ENCODE results near the gene SNED1.
"Not testable (repeated sequence)": the region's sequence is repeated elsewhere in the genome, so short reads cannot be mapped to it uniquely, and the experiment has no call there.

Gene SNED1

GRCh38 chr2:241092677-241093076, 94.3 kb downstream of the SNED1 start:
- H4K20me1 ChIP-seq (ENCODE audit: insufficient read depth) = no peaks in the 10 kb centered on the region
- no peak overlapping the region for H3K4me2 ChIP-seq
- no peak overlapping the region for H3K27ac ChIP-seq
- no peak for TF ChIP-seq CTCF (conservative IDR thresholded peaks at IDR 0.05; ENCODE audit: low read depth, low read length)
- H3K27me3 ChIP-seq (ENCODE audit: insufficient read depth, low read depth) = no peaks in the 10 kb centered on the region
- 0 out of 2 replicates have a peak, but pooled peaks cover under 1% of the 10 kb centered on the region for H3K79me2 ChIP-seq (ENCODE audit: insufficient read depth, low read depth)
- H3K4me3 ChIP-seq (IDR thresholded peaks at IDR 0.05; ENCODE audit: insufficient read depth, low read depth, low read length) = no peak overlapping the region
- no peak overlapping the region for H3K9ac ChIP-seq
- H3K4me1 ChIP-seq (ENCODE audit: low read depth, poor library complexity, severe bottlenecking) = no peaks in the 10 kb centered on the region
- H3K36me3 ChIP-seq (ENCODE audit: insufficient read depth) = peaks cover 4% of the 10 kb centered on the region; the same call in 1 of the 2 replicates
- no peak overlapping the region for H2AFZ ChIP-seq (ENCODE audit: low read depth)

GRCh38 chr2:241093133-241093781, 94.8 kb downstream of the SNED1 start:
- not testable (repeated sequence) for H4K20me1 ChIP-seq (ENCODE audit: insufficient read depth)

GRCh38 chr2:241094172-241094571, 95.8 kb downstream of the SNED1 start:
- Histone ChIP-seq H4K20me1 (ENCODE audit: insufficient read depth) (no peaks in the 10 kb centered on the region), H3K79me2 (ENCODE audit: insufficient read depth, low read depth) (peaks cover 12% of the 10 kb centered on the region; the same call in 1 of the 2 replicates), H3K4me3 (IDR thresholded peaks at IDR 0.05; ENCODE audit: insufficient read depth, low read depth, low read length) (no peak overlapping the region), H3K4me2 (no peak overlapping the region), H3K9ac (no peak overlapping the region), H3K27me3 (ENCODE audit: insufficient read depth, low read depth) (no peaks in the 10 kb centered on the region), H3K4me1 (ENCODE audit: low read depth, poor library complexity, severe bottlenecking) (no peaks in the 10 kb centered on the region), H3K36me3 (ENCODE audit: insufficient read depth) (peaks cover 4% of the 10 kb centered on the region; the same call in 1 of the 2 replicates), H3K27ac (no peak overlapping the region), H2AFZ (ENCODE audit: low read depth) (no peak overlapping the region)
- no peak for TF ChIP-seq CTCF (conservative IDR thresholded peaks at IDR 0.05; ENCODE audit: low read depth, low read length)

More at GRCh38 chr2:241093133-241093781, 94.8 kb downstream of the SNED1 start:
- H3K9ac ChIP-seq; H3K27me3 ChIP-seq (ENCODE audit: insufficient read depth, low read depth); H3K4me2 ChIP-seq; H3K4me1 ChIP-seq (ENCODE audit: low read depth, poor library complexity, severe bottlenecking); H3K4me3 ChIP-seq (IDR thresholded peaks at IDR 0.05; ENCODE audit: insufficient read depth, low read depth, low read length); H3K36me3 ChIP-seq (ENCODE audit: insufficient read depth); H3K79me2 ChIP-seq (ENCODE audit: insufficient read depth, low read depth); H3K27ac ChIP-seq; H2AFZ ChIP-seq (ENCODE audit: low read depth): not testable (repeated sequence)

- no peaks in the 10 kb centered on the region for H4K20me1 ChIP-seq (ENCODE audit: insufficient read depth)
- H2AFZ ChIP-seq (ENCODE audit: low read depth) = no peak overlapping the region
- no peak overlapping the region for H3K4me2 ChIP-seq
- no peak overlapping the region for H3K27ac ChIP-seq
- no peaks in the 10 kb centered on the region for H3K4me1 ChIP-seq (ENCODE audit: low read depth, poor library complexity, severe bottlenecking)
- no peak for TF ChIP-seq CTCF (conservative IDR thresholded peaks at IDR 0.05; ENCODE audit: low read depth, low read length)
- no peak overlapping the region for H3K9ac ChIP-seq
- H3K36me3 ChIP-seq (ENCODE audit: insufficient read depth) = peaks cover 4% of the 10 kb centered on the region; the same call in 1 of the 2 replicates
- peaks cover 20% of the 10 kb centered on the region; the same call in 1 of the 2 replicates for H3K79me2 ChIP-seq (ENCODE audit: insufficient read depth, low read depth)
- H3K4me3 ChIP-seq (IDR thresholded peaks at IDR 0.05; ENCODE audit: insufficient read depth, low read depth, low read length) = no peak overlapping the region
- H3K27me3 ChIP-seq (ENCODE audit: insufficient read depth, low read depth) = no peaks in the 10 kb centered on the region
Observed at GRCh38 chr2:241094924-241095420, 96.6 kb downstream of the SNED1 start.
